Measurements from ENCODE around the gene RAB20. TPM values are rescaled to one million over a fixed set of nuclear protein-coding genes. Genes with fewer than 3 reads are reported as not detected.

RAB20 gene
- total RNA-seq, 1 experiment from 2014 or later: 12.3 TPM

DNA sequence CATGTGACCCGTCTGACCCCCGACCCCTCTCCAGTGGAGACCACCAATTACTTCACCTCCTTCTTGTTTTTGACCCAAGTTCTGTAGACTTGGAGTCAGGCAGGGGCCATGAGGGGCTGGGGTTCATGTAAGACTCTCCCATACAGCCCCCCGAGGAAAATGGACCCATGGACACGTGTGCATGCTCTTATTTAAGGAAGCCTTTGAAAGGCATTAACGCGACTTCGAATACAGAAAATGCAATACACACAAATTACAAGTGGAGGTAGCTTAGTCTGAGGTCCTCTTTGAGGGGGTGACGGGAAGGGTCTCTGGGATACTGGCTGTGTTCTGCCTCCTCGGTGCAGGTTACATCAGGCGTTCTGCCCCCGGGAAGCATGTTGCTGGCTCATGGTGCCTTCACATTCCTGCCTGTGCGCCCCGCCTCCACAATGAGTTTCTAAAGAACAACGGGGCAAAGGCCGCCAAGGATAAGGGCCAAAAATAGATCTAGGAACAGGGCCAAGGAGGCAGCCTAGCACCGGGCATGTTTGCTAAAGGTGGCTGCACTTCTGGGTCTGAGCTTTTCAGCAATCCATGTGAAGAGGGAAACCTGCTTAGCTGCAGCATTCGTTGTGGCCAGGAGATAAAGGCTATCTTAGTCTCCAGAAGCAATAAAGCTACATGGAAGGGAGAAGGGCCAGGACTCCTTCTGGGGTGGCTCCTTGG, 54.5 kb downstream of the RAB20 start:
- Histone ChIP-seq H2AK5ac (ENCODE audit: insufficient read length, low read length) (no peak overlapping the region), H3K27me3 (ENCODE audit: insufficient read depth, low read length) (no peaks in the 10 kb centered on the region), H3T11ph (ENCODE audit: low read length) (no peak overlapping the region), H3K79me1 (ENCODE audit: insufficient read depth, low read depth, low read length, poor library complexity, severe bottlenecking) (no peaks in the 10 kb centered on the region), H3K56ac (ENCODE audit: insufficient read length, low read depth, low read length) (no peak overlapping the region), H2AFZ (ENCODE audit: low read length) (no peak overlapping the region), H3K9me3 (ENCODE audit: control insufficient read depth, low read depth, low read length) (no peaks in the 10 kb centered on the region), H2BK15ac (ENCODE audit: low read depth, low read length) (no peak overlapping the region), H3K14ac (ENCODE audit: insufficient read depth, low read length) (no peak overlapping the region), H2BK5ac (ENCODE audit: insufficient read length, low read length) (no peak overlapping the region), H4K20me1 (ENCODE audit: control insufficient read depth, insufficient read depth, insufficient read length) (no peaks in the 10 kb centered on the region), H3K23ac (ENCODE audit: insufficient read length, low read depth, low read length) (no peak overlapping the region), H3K4me1 (ENCODE audit: insufficient read depth, low read length) (no peaks in the 10 kb centered on the region), H3K79me2 (ENCODE audit: insufficient read depth, low read length) (no peaks in the 10 kb centered on the region), H3K9ac (ENCODE audit: extremely low read depth, insufficient read length, low read length) (no peak overlapping the region), H4K8ac (replicated peaks; ENCODE audit: insufficient read length, low read depth, low read length) (no peak overlapping the region), H3K18ac (ENCODE audit: insufficient read length, low read depth, low read length) (no peak overlapping the region), H2BK120ac (ENCODE audit: low read depth, low read length, poor library complexity, severe bottlenecking) (no peak overlapping the region), H3K27ac (ENCODE audit: insufficient read length, low read depth, low read length) (no peak overlapping the region), H2BK20ac (ENCODE audit: low read depth, low read length, poor library complexity, severe bottlenecking) (no peak overlapping the region), H2BK12ac (ENCODE audit: insufficient read length, low read depth, low read length) (no peak overlapping the region), H3K4ac (ENCODE audit: low read depth, low read length) (no peak overlapping the region), H4K91ac (ENCODE audit: insufficient read length, low read depth, low read length) (no peak overlapping the region), H3K23me2 (ENCODE audit: insufficient read length, low read depth, low read length, poor library complexity, severe bottlenecking) (no peaks in the 10 kb centered on the region), H3K4me2 (ENCODE audit: insufficient read depth, insufficient read length, low read length) (no peak overlapping the region), H4K5ac (ENCODE audit: insufficient read length, low read depth, low read length) (no peak overlapping the region)
- Mint-ChIP-seq H3K36me3 (ENCODE audit: insufficient read depth in 1 of 3, low read depth in 3 of 3) (peaks cover 22 to 70% (median 55%) of the 10 kb centered on the region in 3 experiments; a peak in 6 of 7 replicates), H3K27me3 (ENCODE audit: low read depth) (no peaks in the 10 kb centered on the region), H3K4me1 (peaks cover 0 to 2% of the 10 kb centered on the region in 2 experiments; a peak in 1 of 4 replicates), H3K27ac (no peak overlapping the region; a peak in 3 of 7 replicates), H3K4me3 (no peak overlapping the region), H3K9me3 (no peaks in the 10 kb centered on the region)
- DNase-seq: no peak
- TF ChIP-seq, protein P1, sequence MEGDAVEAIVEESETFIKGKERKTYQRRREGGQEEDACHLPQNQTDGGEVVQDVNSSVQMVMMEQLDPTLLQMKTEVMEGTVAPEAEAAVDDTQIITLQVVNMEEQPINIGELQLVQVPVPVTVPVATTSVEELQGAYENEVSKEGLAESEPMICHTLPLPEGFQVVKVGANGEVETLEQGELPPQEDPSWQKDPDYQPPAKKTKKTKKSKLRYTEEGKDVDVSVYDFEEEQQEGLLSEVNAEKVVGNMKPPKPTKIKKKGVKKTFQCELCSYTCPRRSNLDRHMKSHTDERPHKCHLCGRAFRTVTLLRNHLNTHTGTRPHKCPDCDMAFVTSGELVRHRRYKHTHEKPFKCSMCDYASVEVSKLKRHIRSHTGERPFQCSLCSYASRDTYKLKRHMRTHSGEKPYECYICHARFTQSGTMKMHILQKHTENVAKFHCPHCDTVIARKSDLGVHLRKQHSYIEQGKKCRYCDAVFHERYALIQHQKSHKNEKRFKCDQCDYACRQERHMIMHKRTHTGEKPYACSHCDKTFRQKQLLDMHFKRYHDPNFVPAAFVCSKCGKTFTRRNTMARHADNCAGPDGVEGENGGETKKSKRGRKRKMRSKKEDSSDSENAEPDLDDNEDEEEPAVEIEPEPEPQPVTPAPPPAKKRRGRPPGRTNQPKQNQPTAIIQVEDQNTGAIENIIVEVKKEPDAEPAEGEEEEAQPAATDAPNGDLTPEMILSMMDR (conservative IDR thresholded peaks at IDR 0.05): no peak
- no CpG with 5 or more reads among the region's 17 CpGs for WGBS (ENCODE audit: extremely low coverage, insufficient read length, low lambda C conversion rate)
